Measurements from ENCODE around the gene ECHDC1. TPM values are rescaled to one million over a fixed set of nuclear protein-coding genes. Genes with fewer than 3 reads are reported as not detected.

The ECHDC1 gene
- total RNA-seq, 1 experiment from 2014 or later, result 154 TPM

Other genes with a start within 250 kb of the ECHDC1 start
- gene RSPO3, start 224.9 kb downstream of the ECHDC1 start, total RNA-seq (2014; rRNA removed; shearing (Covaris generic)), result not detected in 2 replicates
- 15.4 and 19.0 TPM in 2 replicates for gene RNF146, start 76.7 kb downstream of the ECHDC1 start, total RNA-seq (2014; rRNA removed; shearing (Covaris generic))
- gene KIAA0408, start 115.8 kb upstream of the ECHDC1 start, total RNA-seq (2014; rRNA removed; shearing (Covaris generic)), result 1.9 and 5.9 TPM in 2 replicates
- 0.39 and 0.69 TPM in 2 replicates for gene C6orf58, start 233.6 kb upstream of the ECHDC1 start, total RNA-seq (2014; rRNA removed; shearing (Covaris generic))

Measured in Daoy (cell line).